ENCODE measurements around the gene MDK.

MDK gene

DNA sequence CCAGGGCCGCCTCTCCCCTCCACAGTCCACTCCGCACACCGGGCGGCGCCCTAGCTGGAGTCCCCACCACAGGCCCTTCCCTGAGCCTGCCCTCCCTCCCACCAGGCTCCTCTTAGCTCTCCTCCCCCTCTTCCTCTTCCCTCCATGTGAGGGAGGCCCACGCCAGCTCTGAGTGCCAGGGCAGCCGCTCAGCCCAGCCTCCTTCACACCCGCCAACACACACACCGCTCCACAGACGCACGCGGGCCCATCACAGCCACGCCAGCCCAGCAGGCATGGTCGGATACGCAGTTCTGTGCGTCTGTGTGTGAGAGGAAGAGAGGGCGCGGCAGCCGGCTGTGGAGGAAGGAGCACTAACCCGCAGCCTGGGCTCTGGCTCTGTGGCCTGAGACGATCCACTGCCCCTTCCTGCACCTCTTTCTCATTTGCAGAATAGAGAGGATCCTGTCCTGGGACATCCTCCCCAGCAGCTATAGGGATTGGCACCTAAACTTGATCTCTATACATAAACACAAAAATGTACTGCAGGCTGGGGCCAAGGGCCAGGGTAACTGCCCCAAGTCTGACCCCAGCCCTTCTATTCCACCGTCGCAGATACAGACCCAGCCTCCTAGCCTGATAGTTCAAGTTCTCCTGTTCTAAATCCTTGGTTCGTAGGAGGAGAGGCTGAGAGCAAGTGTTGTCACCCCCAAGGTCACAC, 6.6 kb downstream of the MDK start:
- no peak for DNase-seq (ENCODE audit: low spot score)
- in situ Hi-C loops (cut with MboI; ENCODE audit: low sequenced_read_pairs, unreplicated experiment) = no loop called here
- no peak for TF ChIP-seq CTCF (IDR thresholded peaks at IDR 0.05; ENCODE audit: borderline replicate concordance, control extremely low read depth, extremely low read depth, insufficient read depth, missing control alignments)

- DNase-seq (ENCODE audit: low spot score) = no peak
- in situ Hi-C loops (cut with MboI; ENCODE audit: low sequenced_read_pairs, unreplicated experiment) = no loop called here
- no peak for TF ChIP-seq CTCF (IDR thresholded peaks at IDR 0.05; ENCODE audit: borderline replicate concordance, control extremely low read depth, extremely low read depth, insufficient read depth, missing control alignments)
Measured at GRCh38 chr11:46388619-46389449, 7.4 kb downstream of the MDK start.

GRCh38 chr11:46389450-46390330, 8.2 kb downstream of the MDK start:
- DNase-seq (ENCODE audit: low spot score) = peak; percentile 89
- TF ChIP-seq CTCF (IDR thresholded peaks at IDR 0.05; ENCODE audit: borderline replicate concordance, control extremely low read depth, extremely low read depth, insufficient read depth, missing control alignments) = peak; percentile 96
- in situ Hi-C loops (cut with MboI; ENCODE audit: low sequenced_read_pairs, unreplicated experiment) = no loop called here

- TF ChIP-seq CTCF (IDR thresholded peaks at IDR 0.05; ENCODE audit: borderline replicate concordance, control extremely low read depth, extremely low read depth, insufficient read depth, missing control alignments) = no peak
- DNase-seq (ENCODE audit: low spot score) = no peak
- in situ Hi-C loops (cut with MboI; ENCODE audit: low sequenced_read_pairs, unreplicated experiment) = no loop called here
Measured at GRCh38 chr11:46390331-46391171, 9.1 kb downstream of the MDK start.

DNA sequence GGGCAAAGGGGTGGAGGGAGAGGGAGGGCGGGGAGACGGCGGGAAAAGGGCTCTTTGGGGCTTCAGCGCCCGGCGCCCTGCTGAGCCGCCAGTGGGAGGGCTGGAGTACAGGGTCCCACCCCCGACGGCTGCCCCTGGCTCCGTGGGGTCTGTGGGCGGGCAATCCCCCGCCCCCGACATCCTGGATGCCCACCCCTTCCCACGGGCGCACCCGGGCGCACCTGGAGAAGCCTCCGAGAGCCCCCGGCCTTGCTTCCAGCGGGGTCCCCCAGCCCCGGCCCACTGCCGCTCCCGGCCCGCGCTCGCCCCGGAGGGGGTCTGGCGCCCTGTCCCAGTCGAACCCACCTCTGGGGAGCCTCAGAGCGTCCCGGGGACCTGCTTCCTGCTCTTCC, 9.7 kb downstream of the MDK start:
- no peak for DNase-seq (ENCODE audit: low spot score)
- no peak for TF ChIP-seq CTCF (IDR thresholded peaks at IDR 0.05; ENCODE audit: borderline replicate concordance, control extremely low read depth, extremely low read depth, insufficient read depth, missing control alignments)
- in situ Hi-C loops (cut with MboI; ENCODE audit: low sequenced_read_pairs, unreplicated experiment) = no loop called here

Measured in GM13976 (cell line).